Measurements from ENCODE around the gene NATD1. TPM values are rescaled to one million over a fixed set of nuclear protein-coding genes. Genes with fewer than 3 reads are reported as not detected.

NATD1 gene
- total RNA-seq, 1 donor from 2014 or later, result 1.6 TPM

GRCh38 chr17:21262259-21262993 is 9.2 kb upstream of the NATD1 start:
- Mint-ChIP-seq H3K9me3 (no peaks in the 10 kb centered on the region), H3K27ac (no peak overlapping the region), H3K27me3 (ENCODE audit: low read depth) (no peaks in the 10 kb centered on the region), H3K36me3 (ENCODE audit: low read depth) (no peaks in the 10 kb centered on the region), H3K4me1 (ENCODE audit: low read depth) (peaks cover 3% of the 10 kb centered on the region), H3K4me3 (ENCODE audit: low read depth) (no peak overlapping the region)
- intact Hi-C loops (cut with micrococcal nuclease), result no loop called here
- no peak for DNase-seq (ENCODE audit: low spot score)

- H3K27ac Mint-ChIP-seq, result no peak overlapping the region
These were observed 5.4 kb upstream of the NATD1 start for GRCh38 chr17:21258593-21258992.

GRCh38 chr17:21253646-21254441 is 634 bp upstream of the NATD1 start:
- Mint-ChIP-seq H3K27me3 (ENCODE audit: low read depth) (peaks cover 12% of the 10 kb centered on the region), H3K4me1 (ENCODE audit: low read depth) (peaks cover 4% of the 10 kb centered on the region), H3K36me3 (ENCODE audit: low read depth) (no peaks in the 10 kb centered on the region), H3K4me3 (ENCODE audit: low read depth) (peak overlapping the region; percentile 79), H3K9me3 (no peaks in the 10 kb centered on the region), H3K27ac (no peak overlapping the region)
- DNase-seq (ENCODE audit: low spot score), result no peak
- intact Hi-C loops (cut with micrococcal nuclease), result loop anchor here (1.0 to 5.0 kb wide), 3 partner anchors 33 to 128 kb away; partner anchors contain the start of genes DHRS7B and TMEM11

More at GRCh38 chr17:21258593-21258992, 5.4 kb upstream of the NATD1 start:
- peaks cover 3% of the 10 kb centered on the region for H3K27me3 Mint-ChIP-seq (ENCODE audit: low read depth)
- no peaks in the 10 kb centered on the region for H3K9me3 Mint-ChIP-seq
- intact Hi-C loops (cut with micrococcal nuclease), result no loop called here
- peaks cover 2% of the 10 kb centered on the region for H3K4me1 Mint-ChIP-seq (ENCODE audit: low read depth)
- H3K36me3 Mint-ChIP-seq (ENCODE audit: low read depth), result no peaks in the 10 kb centered on the region
- no peak overlapping the region for H3K4me3 Mint-ChIP-seq (ENCODE audit: low read depth)
- no peak for DNase-seq (ENCODE audit: low spot score)

GRCh38 chr17:21252289-21252795 is 868 bp downstream of the NATD1 start:
- no peak for DNase-seq (ENCODE audit: low spot score)
- H3K9me3 Mint-ChIP-seq, result no peaks in the 10 kb centered on the region
- H3K36me3 Mint-ChIP-seq (ENCODE audit: low read depth), result no peaks in the 10 kb centered on the region

GRCh38 chr17:21251337-21252010 is 1.7 kb downstream of the NATD1 start:
- Mint-ChIP-seq H3K4me3 (ENCODE audit: low read depth) (no peak overlapping the region), H3K27ac (no peak overlapping the region), H3K4me1 (ENCODE audit: low read depth) (peaks cover 4% of the 10 kb centered on the region), H3K27me3 (ENCODE audit: low read depth) (peaks cover 12% of the 10 kb centered on the region), H3K36me3 (ENCODE audit: low read depth) (no peaks in the 10 kb centered on the region), H3K9me3 (no peaks in the 10 kb centered on the region)
- DNase-seq (ENCODE audit: low spot score), result no peak
- intact Hi-C loops (cut with micrococcal nuclease), result loop anchor here (5.0 kb wide), 1 partner anchor 39 kb away; the partner anchor contains the start of gene TMEM11

More at GRCh38 chr17:21252289-21252795, 868 bp downstream of the NATD1 start:
- intact Hi-C loops (cut with micrococcal nuclease), result loop anchor here (5.0 kb wide), 1 partner anchor 40 kb away; the partner anchor contains the start of gene TMEM11
- no peak overlapping the region for H3K27ac Mint-ChIP-seq
- H3K4me1 Mint-ChIP-seq (ENCODE audit: low read depth), result peaks cover 4% of the 10 kb centered on the region
- H3K27me3 Mint-ChIP-seq (ENCODE audit: low read depth), result peaks cover 12% of the 10 kb centered on the region
- H3K4me3 Mint-ChIP-seq (ENCODE audit: low read depth), result peak overlapping the region; percentile 63

- no peak for DNase-seq (ENCODE audit: low spot score)
- peaks cover 9% of the 10 kb centered on the region for H3K27me3 Mint-ChIP-seq (ENCODE audit: low read depth)
- no peaks in the 10 kb centered on the region for H3K36me3 Mint-ChIP-seq (ENCODE audit: low read depth)
- H3K4me1 Mint-ChIP-seq (ENCODE audit: low read depth), result peaks cover 4% of the 10 kb centered on the region
- intact Hi-C loops (cut with micrococcal nuclease), result loop anchor here (5.0 kb wide), 1 partner anchor 39 kb away; the partner anchor contains the start of gene TMEM11
- H3K9me3 Mint-ChIP-seq, result no peaks in the 10 kb centered on the region
- H3K4me3 Mint-ChIP-seq (ENCODE audit: low read depth), result no peak overlapping the region
- no peak overlapping the region for H3K27ac Mint-ChIP-seq
These were observed 2.4 kb downstream of the NATD1 start for GRCh38 chr17:21250854-21251253.

- peaks cover 4% of the 10 kb centered on the region for H3K4me1 Mint-ChIP-seq (ENCODE audit: low read depth)
- no peak for DNase-seq (ENCODE audit: low spot score)
- intact Hi-C loops (cut with micrococcal nuclease), result loop anchor here (5.0 kb wide), 1 partner anchor 38 kb away; the partner anchor contains the start of gene TMEM11
- no peaks in the 10 kb centered on the region for H3K9me3 Mint-ChIP-seq
- H3K27me3 Mint-ChIP-seq (ENCODE audit: low read depth), result peaks cover 9% of the 10 kb centered on the region
- no peaks in the 10 kb centered on the region for H3K36me3 Mint-ChIP-seq (ENCODE audit: low read depth)
- H3K4me3 Mint-ChIP-seq (ENCODE audit: low read depth), result no peak overlapping the region
- H3K27ac Mint-ChIP-seq, result no peak overlapping the region
These were observed 3.1 kb downstream of the NATD1 start for GRCh38 chr17:21249920-21250703.

- Mint-ChIP-seq H3K4me1 (ENCODE audit: low read depth) (peaks cover 4% of the 10 kb centered on the region), H3K4me3 (ENCODE audit: low read depth) (no peak overlapping the region), H3K36me3 (ENCODE audit: low read depth) (no peaks in the 10 kb centered on the region), H3K27ac (no peak overlapping the region), H3K27me3 (ENCODE audit: low read depth) (peaks cover 9% of the 10 kb centered on the region), H3K9me3 (no peaks in the 10 kb centered on the region)
- no peak for DNase-seq (ENCODE audit: low spot score)
- intact Hi-C loops (cut with micrococcal nuclease), result no loop called here
These were observed 4.0 kb downstream of the NATD1 start for GRCh38 chr17:21249086-21249795.

- Mint-ChIP-seq H3K4me1 (ENCODE audit: low read depth) (peaks cover 1% of the 10 kb centered on the region), H3K4me3 (ENCODE audit: low read depth) (no peak overlapping the region), H3K36me3 (ENCODE audit: low read depth) (no peaks in the 10 kb centered on the region), H3K9me3 (no peaks in the 10 kb centered on the region), H3K27ac (no peak overlapping the region), H3K27me3 (ENCODE audit: low read depth) (peaks cover 9% of the 10 kb centered on the region)
- intact Hi-C loops (cut with micrococcal nuclease), result no loop called here
- DNase-seq (ENCODE audit: low spot score), result no peak
These were observed 4.7 kb downstream of the NATD1 start for GRCh38 chr17:21248500-21248899.

GRCh38 chr17:21247552-21248258 is 5.5 kb downstream of the NATD1 start:
- Mint-ChIP-seq H3K27me3 (ENCODE audit: low read depth) (peaks cover 9% of the 10 kb centered on the region), H3K36me3 (ENCODE audit: low read depth) (no peaks in the 10 kb centered on the region), H3K9me3 (no peaks in the 10 kb centered on the region), H3K4me1 (ENCODE audit: low read depth) (no peaks in the 10 kb centered on the region), H3K27ac (no peak overlapping the region), H3K4me3 (ENCODE audit: low read depth) (no peak overlapping the region)
- intact Hi-C loops (cut with micrococcal nuclease), result no loop called here
- DNase-seq (ENCODE audit: low spot score), result no peak

- no peak for DNase-seq (ENCODE audit: low spot score)
- Mint-ChIP-seq H3K4me3 (ENCODE audit: low read depth) (no peak overlapping the region), H3K36me3 (ENCODE audit: low read depth) (no peaks in the 10 kb centered on the region), H3K27me3 (ENCODE audit: low read depth) (peaks cover under 1% of the 10 kb centered on the region), H3K4me1 (ENCODE audit: low read depth) (no peaks in the 10 kb centered on the region), H3K27ac (no peak overlapping the region), H3K9me3 (no peaks in the 10 kb centered on the region)
- intact Hi-C loops (cut with micrococcal nuclease), result no loop called here
These were observed 6.5 kb downstream of the NATD1 start for GRCh38 chr17:21246698-21247097.
